C4-2B (cell line): ENCODE measurements around the gene TMEM30A.

Experiments used
- CTCF ChIP-seq: fragments of 450-650 bp; conservative IDR thresholded peaks from 2 replicates; pipeline ENCODE4 v1.5.1; 2017; ENCODE audit warnings: mild to moderate bottlenecking
- ZFX ChIP-seq: fragments of 450-650 bp; IDR thresholded peaks from 2 replicates; pipeline ENCODE4 v1.6.1; 2017

- TF ChIP-seq CTCF: no peak
- no peak for TF ChIP-seq ZFX
These were observed 23.3 kb downstream of the TMEM30A start for GRCh38 chr6:75261299-75261698.
